Left lung (tissue), 10 donors: ENCODE measurements around the gene CRTC1. TPM values are rescaled to one million over a fixed set of nuclear protein-coding genes. Genes with fewer than 3 reads are reported as not detected.

ENCODE experiments used
- ATAC-seq: fragments of 200-7000 bp; cut with Tn5 transposase; one replicate; pipeline ENCODE4 v1.9.1; 2020; ENCODE audit warnings: moderate library complexity
- DNase-seq, 4 donors: peaks; one replicate each; pipeline ENCODE4 v3.0.0-alpha.2; 2013 to 2020
- H3K27ac ChIP-seq, 2 donors: fragments of 200-600 bp; sonication (generic) in 1 of 2; one replicate each; pipeline versions ENCODE4 v1.5.0 to v1.8.0; 2020 to 2021
- H3K27me3 ChIP-seq, 2 donors: fragments of 200-600 bp; sonication (generic) in 1 of 2; one replicate each; pipeline versions ENCODE4 v1.5.0 to v1.8.0; 2020 to 2021
- H3K36me3 ChIP-seq, 2 donors: fragments of 200-600 bp; sonication (generic) in 1 of 2; one replicate each; pipeline versions ENCODE4 v1.5.0 to v1.8.0; 2020 to 2021
- H3K4me1 ChIP-seq, 2 donors: fragments of 200-600 bp; one replicate each; pipeline ENCODE4 v1.8.0; 2021
- H3K4me3 ChIP-seq, 2 donors: fragments of 200-600 bp; sonication (generic) in 1 of 2; one replicate each; pipeline versions ENCODE4 v1.5.0 to v1.8.0; 2020 to 2021; ENCODE audit warnings: mild to moderate bottlenecking in 1 of 2
- H3K9me3 ChIP-seq, 2 donors: fragments of 200-600 bp; sonication (generic) in 1 of 2; one replicate each; pipeline versions ENCODE4 v1.5.0 to v1.8.0; 2020 to 2021
- CTCF ChIP-seq, 2 donors: fragments of 200-600 bp; sonication (generic) in 1 of 2; IDR thresholded peaks; one replicate each; pipeline versions ENCODE4 v1.5.0 to v1.8.0; 2021; ENCODE audit warnings: antibody characterized with exemption in 2 of 2
- intact Hi-C, 2 donors: fragments of 100-400 bp; cut with DNase I; formaldehyde crosslinking; loops; one replicate each; pipeline versions ENCODE4 v1.11.2 to v1.14.2; 2022
- polyA plus RNA-seq, 6 donors: library from polyadenylated mRNA; unstranded; fragments of 120-200 nt; gene quantifications; one replicate each; pipeline ENCODE4 v1.2.1, GENCODE V29; 2013; ENCODE audit not compliant: insufficient read length in 6 of 6
- total RNA-seq, 2 donors: library from RNA; stranded (reverse); fragmentation: NEBNext Ultra II Directional; extraction: Animal tissue kit (Norgen Biotek cat#: 25700); gene quantifications; one replicate each; pipeline ENCODE4 v1.2.1, GENCODE V29; 2021
- donor health status: DM: no; HTN: yes; CAD: no.
- donor health status: DM: no; HTN: no; CAD: no.

CRTC1 gene
- total and polyA plus RNA-seq, 8 donors = 11.3 to 23.9 (median 14.6) TPM

DNA sequence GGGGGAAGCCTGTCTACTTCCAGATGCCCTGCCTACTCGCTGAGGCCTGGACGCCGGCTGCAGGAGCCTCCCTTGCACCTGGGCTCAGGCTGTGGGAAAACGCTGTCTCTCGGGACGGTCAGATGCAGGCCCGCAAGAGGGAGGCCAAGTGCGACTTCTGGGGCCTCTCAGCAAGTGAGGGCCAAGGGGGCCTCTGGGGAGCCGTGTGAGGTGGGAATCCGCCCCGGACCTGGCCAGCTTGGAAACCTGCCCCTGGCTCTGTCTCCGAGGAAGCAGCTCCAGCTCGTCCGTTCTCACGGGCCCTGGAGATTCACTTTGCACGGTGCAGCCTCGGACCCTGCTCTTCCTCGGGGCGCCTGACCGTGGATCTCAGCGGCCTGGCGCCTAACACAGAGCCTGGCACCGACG is 11.4 kb upstream of the CRTC1 start:
- ATAC-seq (no peak), DNase-seq (no peak)
- Histone ChIP-seq H3K4me3 (no peak overlapping the region), H3K27me3 (no peaks in the 10 kb centered on the region), H3K27ac (no peak overlapping the region), H3K36me3 (peaks cover 0 to 40% of the 10 kb centered on the region in 2 donors), H3K4me1 (no peaks in the 10 kb centered on the region), H3K9me3 (no peaks in the 10 kb centered on the region)
- TF ChIP-seq CTCF (IDR thresholded peaks at IDR 0.05) = no peak
- intact Hi-C loops = loop anchor here in 1 of 2 donors (10.0 kb wide), 1 partner anchor 77 kb away; no protein-coding TSS in a partner anchor

DNA sequence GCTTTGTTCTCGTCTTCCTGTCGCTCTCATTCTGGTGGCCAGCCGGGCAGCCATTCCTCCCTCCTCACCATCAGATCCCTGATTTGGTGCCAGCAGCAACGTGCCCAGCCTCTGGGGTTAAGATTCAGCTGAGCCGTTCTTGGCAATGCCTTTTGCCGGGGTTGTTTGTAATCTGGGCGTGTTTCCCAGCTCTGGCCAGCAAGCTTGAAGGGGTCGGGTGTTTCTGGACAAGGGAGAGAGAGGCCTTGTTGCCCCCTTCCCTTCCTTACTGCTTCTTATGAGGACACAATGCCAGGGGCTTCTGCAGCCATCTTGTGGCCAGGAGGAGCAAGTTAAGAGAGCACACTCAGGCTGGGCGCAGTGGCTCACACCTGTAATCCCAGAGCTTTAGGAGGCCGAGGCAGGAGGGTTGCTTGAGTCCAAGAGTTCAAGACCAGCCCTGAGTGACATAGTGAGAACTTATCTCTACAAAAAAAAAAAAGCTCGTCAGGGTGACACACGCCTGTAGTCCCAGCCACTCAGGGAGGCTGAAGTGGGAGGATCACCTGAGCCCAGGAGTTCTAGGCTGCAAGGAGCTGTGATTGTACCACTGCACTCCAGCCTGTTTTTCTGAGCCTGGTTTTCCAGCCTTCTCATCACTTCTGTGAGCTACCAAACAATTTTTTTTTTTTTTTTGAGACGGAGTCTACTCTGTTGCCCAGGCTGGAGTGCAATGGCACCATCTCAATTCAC is 10.7 kb upstream of the CRTC1 start:
- intact Hi-C loops = loop anchor here in 1 of 2 donors (10.0 kb wide), 1 partner anchor 78 kb away; no protein-coding TSS in a partner anchor
- no peak overlapping the region for H3K27ac ChIP-seq
- H3K27me3 ChIP-seq = no peaks in the 10 kb centered on the region
- H3K4me1 ChIP-seq = peaks cover 5 to 6% of the 10 kb centered on the region in 2 donors
- no peak for TF ChIP-seq CTCF (IDR thresholded peaks at IDR 0.05)
- H3K36me3 ChIP-seq = peaks cover 0 to 32% of the 10 kb centered on the region in 2 donors
- H3K4me3 ChIP-seq = no peak overlapping the region
- no peaks in the 10 kb centered on the region for H3K9me3 ChIP-seq
- ATAC-seq (no peak), DNase-seq (no peak)

DNA sequence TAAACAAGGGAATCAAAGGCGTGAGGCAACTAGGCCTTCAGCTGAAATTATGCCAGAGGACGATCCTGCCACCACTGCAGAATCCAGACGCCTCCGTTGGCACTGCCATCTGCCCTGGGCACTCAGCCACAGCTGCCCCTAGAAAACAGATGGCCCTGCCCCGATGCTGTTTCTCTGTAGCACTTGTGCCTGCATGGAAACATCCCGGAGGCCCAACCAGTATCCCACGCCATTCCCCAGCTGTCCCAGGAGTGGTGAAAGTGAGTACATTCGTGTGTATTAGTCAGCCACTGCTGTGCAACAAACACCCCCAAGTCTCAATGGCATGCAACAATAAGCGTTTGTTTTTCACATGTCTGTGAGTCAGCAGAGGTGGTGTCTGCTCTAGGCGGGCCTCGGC is 8.9 kb upstream of the CRTC1 start:
- DNase-seq (no peak), ATAC-seq (no peak)
- Histone ChIP-seq H3K9me3 (no peaks in the 10 kb centered on the region), H3K4me1 (peaks cover 11 to 20% of the 10 kb centered on the region in 2 donors), H3K27me3 (no peaks in the 10 kb centered on the region), H3K36me3 (peaks cover 0 to 14% of the 10 kb centered on the region in 2 donors), H3K4me3 (no peak overlapping the region), H3K27ac (no peak overlapping the region)
- no peak for TF ChIP-seq CTCF (IDR thresholded peaks at IDR 0.05)
- intact Hi-C loops = loop anchor here in 1 of 2 donors (10.0 kb wide), 1 partner anchor 80 kb away; no protein-coding TSS in a partner anchor

DNA sequence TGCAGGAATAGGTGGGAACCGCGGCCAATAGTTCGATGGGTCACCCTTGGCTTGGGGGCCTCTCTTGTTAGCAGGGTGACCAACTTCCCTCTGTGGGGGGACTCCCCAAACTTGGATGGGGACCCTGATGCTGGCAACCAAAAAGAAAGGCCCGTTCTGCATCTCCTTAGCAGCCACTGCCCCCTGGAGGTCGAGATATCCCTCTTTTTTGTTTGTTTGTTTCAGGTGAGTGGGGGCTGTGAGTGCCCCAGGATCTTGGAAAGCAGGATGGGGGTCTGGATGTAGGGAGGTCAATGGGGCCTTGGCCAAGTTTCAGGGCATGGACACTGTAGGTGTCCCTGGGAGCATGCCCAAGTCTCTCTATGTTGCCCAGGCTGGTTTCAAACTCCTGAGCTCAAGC is 7.7 kb upstream of the CRTC1 start:
- Histone ChIP-seq H3K27me3 (no peaks in the 10 kb centered on the region), H3K27ac (no peak overlapping the region), H3K36me3 (peaks cover 0 to 7% of the 10 kb centered on the region in 2 donors), H3K4me3 (no peak overlapping the region), H3K4me1 (peaks cover 11 to 20% of the 10 kb centered on the region in 2 donors), H3K9me3 (no peaks in the 10 kb centered on the region)
- peak in 1 of 2 donors; percentile 21 for TF ChIP-seq CTCF (IDR thresholded peaks at IDR 0.05)
- DNase-seq = no peak
- intact Hi-C loops = loop anchor here in 1 of 2 donors (10.0 kb wide), 1 partner anchor 81 kb away; no protein-coding TSS in a partner anchor
- no peak for ATAC-seq

- no peaks in the 10 kb centered on the region for H3K27me3 ChIP-seq
- H3K36me3 ChIP-seq = no peaks in the 10 kb centered on the region
- intact Hi-C loops = loop anchor here in 1 of 2 donors (10.0 kb wide), 1 partner anchor 82 kb away; no protein-coding TSS in a partner anchor
- H3K4me1 ChIP-seq = peaks cover 11 to 20% of the 10 kb centered on the region in 2 donors
- no peaks in the 10 kb centered on the region for H3K9me3 ChIP-seq
- H3K27ac ChIP-seq = no peak overlapping the region
- H3K4me3 ChIP-seq = no peak overlapping the region
- ATAC-seq (no peak), DNase-seq (no peak)
- TF ChIP-seq CTCF (IDR thresholded peaks at IDR 0.05) = no peak
These were observed 6.8 kb upstream of the CRTC1 start for GRCh38 chr19:18676692-18677091.
